ENCODE results near the gene PPFIA3.
"Not testable (repeated sequence)": the region's sequence is repeated elsewhere in the genome, so short reads cannot be mapped to it uniquely, and the experiment has no call there.

Gene PPFIA3

DNA sequence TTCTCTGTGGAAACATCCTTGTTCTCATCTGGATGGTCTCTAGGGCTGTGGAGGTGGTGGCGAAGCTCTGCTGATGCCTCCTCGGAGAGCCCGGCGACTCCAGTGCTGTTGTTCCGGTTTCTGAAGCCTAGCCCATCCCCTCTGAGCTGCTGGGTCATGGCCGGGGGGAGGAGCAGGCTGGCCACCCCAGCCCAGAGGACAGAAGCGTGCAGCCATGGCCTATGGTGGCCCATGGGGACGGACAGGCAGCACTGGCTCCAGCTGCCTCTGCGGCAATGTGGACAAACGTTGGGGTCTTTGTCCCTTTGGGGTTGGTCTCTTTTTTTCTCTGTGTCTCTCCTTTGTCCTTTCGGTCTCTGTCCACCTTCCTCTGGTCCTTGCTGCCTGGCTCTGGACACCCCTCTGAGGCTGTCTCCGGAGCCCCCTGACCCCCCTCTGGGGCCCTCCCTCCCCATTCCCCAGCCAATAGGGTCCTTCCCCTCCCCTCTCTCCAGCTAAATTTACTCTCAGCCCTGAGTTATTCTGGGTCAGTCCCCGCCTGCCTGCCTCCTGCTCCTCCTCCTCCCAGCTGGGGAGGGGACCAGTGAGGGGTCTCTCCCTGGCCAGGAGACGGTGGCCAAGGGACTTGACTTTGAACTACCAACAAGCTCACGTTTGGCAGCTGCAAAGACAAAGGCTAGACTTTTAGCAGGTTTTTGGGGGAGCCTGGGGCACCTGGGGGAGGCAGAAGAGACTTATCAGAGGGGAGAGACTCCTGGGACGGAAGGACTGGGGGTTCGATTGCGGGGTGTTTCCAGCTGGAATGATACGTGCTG is 35.9 kb downstream of the PPFIA3 start, which contains the start of gene HRC:
HRC (minus strand) TSS at position 392 of the 815 bp plus-strand sequence; CDS start at position 233, 159 bp downstream.
- in situ Hi-C loops (cut with MboI; ENCODE audit: low sequenced_read_pairs): no loop called here
- no peak within 1 kb of the TSS for H3K4me3 ChIP-seq
- H3K9me3 ChIP-seq: no peaks in the 10 kb centered on the region
- peaks cover 11% of the 10 kb centered on the region for H3K4me1 ChIP-seq
- H3K36me3 ChIP-seq (replicated peaks): no peaks in the 10 kb centered on the region
- DNase-seq (ENCODE audit: low spot score in 2 of 2): no peak
- no peaks in the 10 kb centered on the region for H3K27me3 ChIP-seq (ENCODE audit: low read depth)

DNA sequence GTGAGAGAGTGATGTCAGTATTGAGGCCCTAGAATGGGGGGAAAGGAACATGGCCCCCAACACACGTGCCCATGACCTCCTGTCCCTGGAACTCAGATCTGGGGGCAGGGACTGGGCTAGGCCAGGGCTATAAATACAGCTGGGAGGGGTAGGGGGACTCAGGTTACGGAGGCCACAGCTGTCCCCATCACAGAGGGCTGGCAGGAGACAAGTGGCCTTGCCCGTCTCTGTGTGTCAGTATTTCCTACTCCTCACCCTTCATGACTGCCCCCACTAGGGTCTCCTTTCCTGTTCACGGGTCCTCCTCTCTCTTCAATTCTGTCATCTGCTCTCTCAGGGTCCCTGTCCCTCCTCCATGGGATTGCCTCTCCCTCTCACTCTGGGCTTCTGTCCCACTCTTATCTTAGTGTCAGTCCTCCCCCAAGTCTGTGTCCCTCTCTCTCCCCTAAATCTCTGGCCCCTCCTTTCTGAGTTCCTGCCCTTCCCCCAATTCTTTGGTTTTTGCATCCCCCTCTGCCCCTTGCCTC is 36.5 kb downstream of the PPFIA3 start:
- Histone ChIP-seq H3K4me3 (no peak overlapping the region), H3K9me3 (no peaks in the 10 kb centered on the region), H3K36me3 (replicated peaks) (no peaks in the 10 kb centered on the region), H3K27me3 (ENCODE audit: low read depth) (no peaks in the 10 kb centered on the region), H3K4me1 (peaks cover 11% of the 10 kb centered on the region)
- no peak for DNase-seq (ENCODE audit: low spot score in 2 of 2)
- in situ Hi-C loops (cut with MboI; ENCODE audit: low sequenced_read_pairs): no loop called here

DNA sequence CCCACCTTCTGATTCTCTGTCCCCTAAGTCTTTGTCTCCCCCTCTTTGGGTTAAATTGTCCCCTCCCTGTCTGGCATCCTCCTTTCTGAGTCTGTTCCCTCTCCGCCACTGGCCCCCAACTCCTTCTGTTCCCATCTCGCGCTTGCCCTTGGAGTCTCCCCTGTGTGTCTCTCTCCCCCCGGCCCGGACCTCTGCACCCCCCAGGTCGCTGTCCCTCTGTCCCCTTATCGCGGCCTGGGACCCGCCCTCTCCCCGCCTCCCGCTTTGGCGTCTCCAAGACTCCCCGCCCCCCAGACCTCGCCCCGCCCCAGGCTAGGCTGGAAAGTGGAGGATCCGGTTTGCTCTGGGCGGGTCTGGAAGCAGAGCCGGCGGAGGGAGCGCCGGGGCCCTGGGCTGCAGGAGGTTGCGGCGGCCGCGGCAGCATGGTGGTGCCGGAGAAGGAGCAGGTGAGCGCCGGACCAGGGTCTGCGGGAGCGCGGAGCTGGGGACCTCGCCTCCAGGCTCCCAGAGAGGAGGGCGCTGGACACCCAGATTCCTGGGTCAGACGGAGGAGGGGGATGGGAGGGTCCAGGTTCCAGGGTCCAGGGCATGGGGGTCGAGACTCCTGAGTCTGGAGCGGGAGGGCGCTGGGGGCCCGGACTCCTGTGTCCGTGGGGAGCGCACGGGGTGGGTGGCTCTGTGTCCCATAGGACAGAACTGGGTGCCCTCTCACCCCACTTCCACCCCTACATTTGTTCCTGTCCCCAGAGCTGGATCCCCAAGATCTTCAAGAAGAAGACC is 38.3 kb downstream of the PPFIA3 start, which contains the start of gene TRPM4:
TRPM4 (plus strand) TSS at position 348 of the 780 bp plus-strand sequence; CDS start at position 423, 75 bp downstream.
- no peaks in the 10 kb centered on the region for H3K36me3 ChIP-seq (replicated peaks)
- no peaks in the 10 kb centered on the region for H3K9me3 ChIP-seq
- DNase-seq (ENCODE audit: low spot score in 2 of 2): peak; percentile 82 to 97
- peaks cover 5% of the 10 kb centered on the region for H3K4me1 ChIP-seq
- peak within 1 kb of the TSS; percentile 55 for H3K4me3 ChIP-seq
- in situ Hi-C loops (cut with MboI; ENCODE audit: low sequenced_read_pairs): no loop called here
- H3K27me3 ChIP-seq (ENCODE audit: low read depth): no peaks in the 10 kb centered on the region

DNA sequence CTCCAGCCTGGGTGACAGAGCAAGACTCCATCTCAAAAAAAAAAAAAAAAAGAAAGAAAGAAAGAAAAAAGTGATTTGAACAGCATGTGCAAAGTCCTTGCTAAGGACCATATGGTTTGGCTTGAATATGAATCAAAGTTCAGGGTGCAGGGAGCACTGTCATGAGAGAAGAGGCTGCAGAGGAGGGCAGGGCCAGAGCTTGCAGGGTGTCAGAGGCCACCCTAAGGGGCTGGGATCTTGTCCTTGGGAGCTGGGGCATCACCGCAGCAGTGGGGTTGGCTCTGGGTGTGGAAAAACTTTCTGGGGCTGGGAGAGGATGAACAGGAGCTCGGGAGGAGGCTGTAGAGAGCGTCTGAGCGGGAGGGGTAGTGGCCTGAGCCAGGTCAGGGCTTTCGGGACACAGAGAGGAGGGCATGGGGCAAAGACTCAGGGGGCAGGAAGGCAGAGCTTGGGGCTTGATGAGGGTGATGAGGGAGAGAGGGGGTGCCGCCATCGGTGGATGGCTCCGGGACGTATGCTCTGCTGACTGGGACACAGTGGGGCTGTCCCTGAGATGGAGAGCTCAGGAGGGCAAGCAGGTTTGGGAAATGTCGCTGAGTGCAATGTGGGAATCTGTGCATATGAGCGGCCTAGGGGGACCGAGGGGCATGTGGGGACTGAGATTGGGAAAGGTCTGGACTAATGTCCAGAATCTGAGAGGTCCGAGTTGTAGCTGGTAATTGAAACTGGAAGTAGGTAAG is 41.3 kb downstream of the PPFIA3 start:
- Histone ChIP-seq H3K9me3 (no peaks in the 10 kb centered on the region), H3K4me1 (peaks cover 5% of the 10 kb centered on the region), H3K27me3 (ENCODE audit: low read depth) (no peaks in the 10 kb centered on the region), H3K36me3 (replicated peaks) (no peaks in the 10 kb centered on the region), H3K4me3 (no peak overlapping the region)
- in situ Hi-C loops (cut with MboI; ENCODE audit: low sequenced_read_pairs): no loop called here
- DNase-seq (ENCODE audit: low spot score in 2 of 2): no peak

DNA sequence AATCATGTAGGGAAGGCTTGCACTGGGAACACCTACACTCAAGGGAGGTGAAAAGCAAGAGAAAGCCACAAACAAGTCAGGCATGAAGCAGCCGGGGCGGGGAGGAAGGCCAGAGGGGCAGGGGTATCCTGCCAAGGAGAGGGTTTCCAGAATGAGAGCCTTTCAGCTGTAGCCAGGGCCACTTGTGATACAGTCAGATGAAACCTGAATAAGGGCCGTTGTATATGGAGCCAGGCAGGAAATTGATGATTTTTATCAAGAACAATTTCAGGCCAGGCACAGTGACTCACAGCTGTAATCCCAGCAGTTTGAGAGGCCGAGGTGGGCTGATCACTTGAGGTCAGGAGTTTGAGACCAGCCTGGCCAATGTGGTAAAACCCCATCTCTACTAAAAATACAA is 42.6 kb downstream of the PPFIA3 start:
- no peaks in the 10 kb centered on the region for H3K27me3 ChIP-seq (ENCODE audit: low read depth)
- H3K9me3 ChIP-seq: no peaks in the 10 kb centered on the region
- in situ Hi-C loops (cut with MboI; ENCODE audit: low sequenced_read_pairs): no loop called here
- no peaks in the 10 kb centered on the region for H3K36me3 ChIP-seq (replicated peaks)
- H3K4me3 ChIP-seq: no peak overlapping the region
- H3K4me1 ChIP-seq: peaks cover 5% of the 10 kb centered on the region
- no peak for DNase-seq (ENCODE audit: low spot score in 2 of 2)

DNA sequence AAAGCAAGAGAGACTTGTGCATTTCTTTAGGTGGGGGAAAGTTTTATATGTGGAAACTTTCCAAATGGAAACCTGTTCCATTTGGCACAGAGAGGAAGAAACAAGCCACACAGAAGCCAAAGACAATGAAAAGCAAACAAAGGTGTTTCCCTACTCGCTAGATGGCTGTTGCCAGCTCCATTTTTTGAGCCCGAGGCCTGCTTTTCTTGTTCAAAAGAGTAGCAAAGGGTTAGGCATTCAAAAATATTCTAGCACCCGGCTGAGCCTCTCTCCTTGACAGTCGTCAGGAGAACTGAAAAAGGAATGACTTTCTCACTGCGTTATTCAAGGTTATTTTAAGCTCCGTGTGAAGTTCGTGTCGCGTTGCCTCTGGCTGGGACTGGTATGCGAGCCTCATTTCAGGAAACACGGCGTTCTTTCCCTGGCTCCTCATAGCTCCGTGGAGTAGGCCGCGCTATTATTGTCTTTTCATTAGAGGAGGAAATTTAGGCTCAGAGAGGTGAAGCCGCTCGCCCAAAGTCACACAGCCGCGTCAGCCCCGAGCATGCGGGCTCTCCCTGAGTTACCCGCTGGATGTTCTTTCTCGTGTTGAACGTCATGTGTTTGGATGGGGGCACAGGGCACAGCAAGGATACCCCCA is 45.9 kb downstream of the PPFIA3 start:
- no peak for DNase-seq (ENCODE audit: low spot score in 2 of 2)

DNA sequence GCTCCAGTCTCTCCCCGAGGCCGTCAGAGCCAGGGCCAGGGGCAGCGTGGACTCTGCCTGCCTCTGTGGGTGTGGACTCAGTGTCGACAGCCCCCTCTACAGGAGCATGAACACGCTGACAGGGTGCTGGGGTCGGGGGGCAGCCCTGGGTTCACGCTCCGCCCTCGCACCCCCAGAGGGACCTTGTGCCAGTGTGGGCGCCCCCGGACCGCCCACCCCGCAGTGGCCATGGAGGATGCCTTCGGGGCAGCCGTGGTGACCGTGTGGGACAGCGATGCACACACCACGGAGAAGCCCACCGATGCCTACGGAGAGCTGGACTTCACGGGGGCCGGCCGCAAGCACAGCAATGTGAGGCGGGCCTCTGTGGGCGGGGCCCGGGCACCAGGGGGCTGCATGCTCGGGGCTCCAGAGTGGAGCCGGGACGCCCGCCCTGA is 46.5 kb downstream of the PPFIA3 start:
- H3K4me1 ChIP-seq: no peaks in the 10 kb centered on the region
- H3K36me3 ChIP-seq (replicated peaks): peaks cover 16% of the 10 kb centered on the region
- H3K27me3 ChIP-seq (ENCODE audit: low read depth): no peaks in the 10 kb centered on the region
- no peaks in the 10 kb centered on the region for H3K9me3 ChIP-seq
- no peak for DNase-seq (ENCODE audit: low spot score in 2 of 2)
- H3K4me3 ChIP-seq: no peak overlapping the region
- in situ Hi-C loops (cut with MboI; ENCODE audit: low sequenced_read_pairs): no loop called here

More for the DNA sequence above, 45.9 kb downstream of the PPFIA3 start:
- peaks cover 12% of the 10 kb centered on the region; the same call in 1 of the 2 replicates for H3K36me3 ChIP-seq (replicated peaks)
- H3K27me3 ChIP-seq (ENCODE audit: low read depth): no peaks in the 10 kb centered on the region
- no peaks in the 10 kb centered on the region for H3K9me3 ChIP-seq
- H3K4me1 ChIP-seq: no peaks in the 10 kb centered on the region
- H3K4me3 ChIP-seq: no peak overlapping the region
- in situ Hi-C loops (cut with MboI; ENCODE audit: low sequenced_read_pairs): no loop called here

DNA sequence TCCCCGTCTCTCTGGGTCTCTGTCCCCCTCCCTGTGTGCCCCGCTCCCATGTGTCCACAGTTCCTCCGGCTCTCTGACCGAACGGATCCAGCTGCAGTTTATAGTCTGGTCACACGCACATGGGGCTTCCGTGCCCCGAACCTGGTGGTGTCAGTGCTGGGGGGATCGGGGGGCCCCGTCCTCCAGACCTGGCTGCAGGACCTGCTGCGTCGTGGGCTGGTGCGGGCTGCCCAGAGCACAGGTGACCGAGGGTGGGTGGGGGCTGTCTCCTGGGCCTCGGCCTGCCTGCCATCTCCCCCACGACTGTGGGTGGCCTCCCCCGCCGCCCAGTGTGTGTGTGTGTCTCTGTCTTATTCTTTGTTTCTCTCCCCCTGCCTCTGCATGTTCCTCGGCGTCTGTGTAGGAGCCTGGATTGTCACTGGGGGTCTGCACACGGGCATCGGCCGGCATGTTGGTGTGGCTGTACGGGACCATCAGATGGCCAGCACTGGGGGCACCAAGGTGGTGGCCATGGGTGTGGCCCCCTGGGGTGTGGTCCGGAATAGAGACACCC is 48.6 kb downstream of the PPFIA3 start:
- Histone ChIP-seq H3K4me3 (no peak overlapping the region), H3K36me3 (replicated peaks) (peaks cover 28% of the 10 kb centered on the region), H3K4me1 (no peaks in the 10 kb centered on the region), H3K27me3 (ENCODE audit: low read depth) (no peaks in the 10 kb centered on the region), H3K9me3 (no peaks in the 10 kb centered on the region)
- in situ Hi-C loops (cut with MboI; ENCODE audit: low sequenced_read_pairs): no loop called here
- no peak for DNase-seq (ENCODE audit: low spot score in 2 of 2)

DNA sequence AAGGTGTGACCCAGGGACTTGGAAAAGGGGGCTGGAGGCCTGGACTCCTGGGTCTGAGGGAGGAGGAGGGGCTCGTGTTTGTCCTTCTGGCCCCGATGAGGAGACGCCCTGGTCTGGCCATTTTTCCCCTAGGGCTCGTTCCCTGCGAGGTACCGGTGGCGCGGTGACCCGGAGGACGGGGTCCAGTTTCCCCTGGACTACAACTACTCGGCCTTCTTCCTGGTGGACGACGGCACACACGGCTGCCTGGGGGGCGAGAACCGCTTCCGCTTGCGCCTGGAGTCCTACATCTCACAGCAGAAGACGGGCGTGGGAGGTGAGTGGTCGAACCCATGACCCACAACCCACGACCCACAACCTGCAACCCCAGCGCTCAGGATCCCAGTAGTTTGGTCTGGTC is 49.1 kb downstream of the PPFIA3 start:
- no peak for DNase-seq (ENCODE audit: low spot score in 2 of 2)
- no peaks in the 10 kb centered on the region for H3K9me3 ChIP-seq
- H3K4me1 ChIP-seq: no peaks in the 10 kb centered on the region
- H3K27me3 ChIP-seq (ENCODE audit: low read depth): no peaks in the 10 kb centered on the region
- in situ Hi-C loops (cut with MboI; ENCODE audit: low sequenced_read_pairs): no loop called here
- peaks cover 30% of the 10 kb centered on the region for H3K36me3 ChIP-seq (replicated peaks)
- no peak overlapping the region for H3K4me3 ChIP-seq

DNA sequence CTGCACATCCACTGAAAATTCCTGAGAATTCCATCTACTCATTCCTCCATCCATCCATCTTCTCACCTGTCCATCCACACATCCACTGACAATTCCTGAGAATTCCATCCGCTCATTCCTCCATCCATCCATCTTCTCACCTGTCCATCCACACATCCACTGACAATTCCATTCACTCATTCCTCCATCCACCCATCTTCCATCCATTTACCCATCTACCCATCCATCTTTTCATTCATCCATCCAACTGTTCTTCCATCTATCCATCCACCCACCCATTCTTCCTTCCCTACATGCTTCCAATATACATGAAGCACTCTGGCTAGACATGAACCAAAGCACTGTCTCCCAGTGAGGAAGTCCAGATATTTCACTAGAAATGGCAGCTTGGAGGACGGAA is 53.9 kb downstream of the PPFIA3 start:
- DNase-seq (ENCODE audit: low spot score in 2 of 2): no peak
- Histone ChIP-seq H3K9me3 (no peaks in the 10 kb centered on the region), H3K4me1 (no peaks in the 10 kb centered on the region), H3K4me3 (no peak overlapping the region), H3K36me3 (replicated peaks) (peaks cover 31% of the 10 kb centered on the region), H3K27me3 (ENCODE audit: low read depth) (no peaks in the 10 kb centered on the region)
- in situ Hi-C loops (cut with MboI; ENCODE audit: low sequenced_read_pairs): no loop called here

DNA sequence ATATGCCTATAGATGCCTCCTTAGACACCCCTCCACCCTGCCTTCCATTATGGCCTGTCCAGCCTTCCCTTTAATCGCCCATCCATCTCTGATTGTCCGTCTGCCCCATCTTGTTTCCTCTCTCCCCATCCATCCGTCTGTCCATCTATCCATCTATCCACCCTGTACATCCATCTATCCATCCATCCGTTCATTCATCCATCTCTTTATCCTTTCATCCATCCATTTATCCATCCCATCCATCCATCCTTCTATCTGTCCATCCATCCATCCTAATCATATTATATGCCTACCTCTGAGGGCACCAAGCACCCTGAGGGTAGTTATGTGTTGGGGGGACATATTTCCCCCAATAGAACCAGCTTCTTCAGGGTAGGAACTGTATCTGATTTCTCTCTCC is 61.3 kb downstream of the PPFIA3 start:
- Histone ChIP-seq H3K4me1 (no peaks in the 10 kb centered on the region), H3K36me3 (replicated peaks) (peaks cover 11% of the 10 kb centered on the region), H3K27me3 (ENCODE audit: low read depth) (no peaks in the 10 kb centered on the region), H3K4me3 (no peak overlapping the region), H3K9me3 (no peaks in the 10 kb centered on the region)
- DNase-seq (ENCODE audit: low spot score in 2 of 2): no peak
- in situ Hi-C loops (cut with MboI; ENCODE audit: low sequenced_read_pairs): no loop called here

DNA sequence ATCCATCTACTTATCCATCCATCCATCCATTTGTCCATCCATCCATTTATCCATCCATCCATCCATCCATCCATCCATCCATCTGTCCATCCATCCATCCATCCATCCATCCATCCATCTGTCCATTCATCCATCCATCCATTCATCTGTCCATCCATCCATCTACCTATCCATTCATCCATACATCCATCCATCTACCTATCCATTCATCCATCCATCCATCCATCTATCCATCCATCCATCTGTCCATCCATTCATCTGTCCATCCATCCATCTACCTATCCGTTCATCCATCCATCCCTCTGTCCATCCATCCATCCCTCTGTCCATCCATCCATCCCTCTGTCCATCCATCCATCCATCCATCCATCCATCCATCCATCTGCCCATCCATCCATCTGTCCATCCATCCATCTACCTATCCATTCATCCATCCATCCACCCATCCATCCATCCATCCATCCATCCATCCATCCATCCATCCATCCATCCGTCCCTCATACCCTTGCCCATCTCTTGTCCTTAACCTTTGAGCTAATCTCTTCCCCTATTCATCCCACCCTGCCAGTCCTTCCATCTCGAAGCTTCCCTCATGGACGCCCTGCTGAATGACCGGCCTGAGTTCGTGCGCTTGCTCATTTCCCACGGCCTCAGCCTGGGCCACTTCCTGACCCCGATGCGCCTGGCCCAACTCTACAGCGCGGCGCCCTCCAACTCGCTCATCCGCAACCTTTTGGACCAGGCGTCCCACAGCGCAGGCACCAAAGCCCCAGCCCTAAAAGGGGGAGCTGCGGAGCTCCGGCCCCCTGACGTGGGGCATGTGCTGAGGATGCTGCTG is 62.9 kb downstream of the PPFIA3 start:
- H3K27me3 ChIP-seq (ENCODE audit: low read depth); H3K4me3 ChIP-seq; in situ Hi-C loops (cut with MboI; ENCODE audit: low sequenced_read_pairs); DNase-seq (ENCODE audit: low spot score in 2 of 2); H3K4me1 ChIP-seq; H3K9me3 ChIP-seq: not testable (repeated sequence)
- peaks cover 11% of the 10 kb centered on the region for H3K36me3 ChIP-seq (replicated peaks)
